ENCODE results near the gene SARNP.
"Not testable (repeated sequence)": the region's sequence is repeated elsewhere in the genome, so short reads cannot be mapped to it uniquely, and the experiment has no call there.

Gene SARNP

GRCh38 chr12:55839345-55840140 lies 22.0 kb upstream of the SARNP start:
- no peak for DNase-seq

DNA sequence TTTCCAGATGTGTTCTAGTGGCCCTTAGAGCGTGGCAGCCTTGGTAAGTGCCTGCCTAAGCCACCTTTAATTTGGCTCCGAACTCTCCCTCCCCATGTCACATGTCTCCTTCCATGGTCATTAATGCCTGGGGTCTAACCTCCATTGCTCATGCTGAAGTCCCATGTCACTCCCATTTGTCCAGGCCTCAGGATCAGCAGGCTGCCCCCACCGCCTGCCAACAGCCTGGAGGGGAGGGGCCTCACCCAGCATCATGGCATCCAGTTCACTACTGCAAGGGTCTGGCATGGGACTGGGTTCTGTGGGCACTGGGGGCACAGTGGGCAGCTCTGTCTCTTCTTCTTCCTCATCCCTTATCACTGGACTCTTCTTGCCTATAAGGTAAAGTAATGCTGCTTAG lies 20.8 kb upstream of the SARNP start:
- no peak for DNase-seq

DNA sequence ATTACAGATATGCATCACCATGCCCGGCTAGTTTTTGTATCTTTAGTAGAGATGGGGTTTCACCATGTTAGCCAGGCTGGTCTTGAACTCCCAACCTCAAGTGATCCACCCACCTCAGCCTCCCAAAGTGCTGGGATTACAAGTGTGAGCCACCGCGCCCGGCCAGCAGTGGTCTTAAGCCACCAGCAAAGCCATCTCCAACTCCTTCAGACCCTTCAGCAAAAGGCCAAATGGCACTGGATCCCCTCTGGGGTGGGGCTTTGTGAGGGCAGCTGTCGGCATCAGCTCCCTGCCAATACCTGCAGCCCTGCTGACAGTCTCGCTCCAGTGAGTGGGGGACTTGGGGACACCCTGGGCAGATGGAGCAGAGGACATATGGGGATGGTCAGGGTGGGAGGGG lies 16.9 kb upstream of the SARNP start:
- DNase-seq = not testable (repeated sequence)

DNA sequence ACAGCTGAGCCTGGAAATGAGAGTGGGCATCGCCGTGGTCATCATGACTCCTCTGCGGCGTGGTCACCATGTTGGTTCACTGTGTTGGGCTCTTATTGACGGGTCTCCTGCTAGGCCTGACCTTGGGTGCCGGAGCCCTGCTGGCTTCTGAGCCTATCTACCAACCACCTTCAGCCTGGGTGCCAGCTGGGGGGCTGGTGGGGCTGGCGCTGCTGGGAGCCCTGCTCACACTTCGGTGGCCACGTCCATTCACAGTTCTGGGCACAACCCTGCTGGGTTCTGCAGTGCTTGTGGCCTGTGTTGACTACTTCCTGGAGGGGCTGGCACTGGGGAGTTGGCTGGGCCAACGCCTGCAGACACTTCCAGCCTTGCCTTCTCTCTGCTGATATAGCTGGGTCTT lies 15.5 kb upstream of the SARNP start:
- DNase-seq = no peak

GRCh38 chr12:55831447-55831815 lies 13.9 kb upstream of the SARNP start:
- no peak for DNase-seq

GRCh38 chr12:55830601-55831446 lies 13.3 kb upstream of the SARNP start:
- DNase-seq = peak; percentile 53

DNA sequence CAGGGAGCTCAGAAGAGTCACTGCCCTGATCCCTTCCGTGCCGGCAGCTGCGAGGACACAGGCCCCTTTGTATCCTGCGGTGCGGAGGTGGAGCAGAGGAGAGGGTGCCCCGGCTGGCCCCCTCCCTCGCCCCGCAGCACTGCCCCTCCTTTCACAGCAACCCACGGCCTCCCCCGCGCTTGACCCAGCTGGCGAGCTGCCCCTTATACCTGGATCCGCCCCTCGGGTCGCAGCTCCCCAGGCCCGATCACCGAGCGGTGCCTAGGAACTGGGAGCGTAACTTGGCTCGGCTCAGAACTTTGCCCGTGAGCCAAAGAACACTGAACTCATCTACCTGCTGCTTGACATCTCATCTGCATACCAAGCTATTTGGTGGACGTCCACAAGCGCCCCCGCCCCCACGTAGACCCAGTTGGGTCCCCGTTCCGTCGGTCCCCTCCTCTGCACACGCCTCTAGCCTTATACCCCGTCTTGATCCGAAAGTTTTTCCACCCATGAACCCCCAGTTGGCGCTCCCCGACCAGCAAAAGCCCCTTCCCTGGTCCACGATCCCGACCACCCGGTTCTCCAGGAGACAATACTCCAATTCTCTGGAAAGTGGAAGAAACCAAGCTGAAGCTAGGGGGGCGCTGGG lies 12.6 kb upstream of the SARNP start:
- DNase-seq = no peak

- no peak for DNase-seq
Observed at GRCh38 chr12:55828357-55828756, 10.8 kb upstream of the SARNP start.

DNA sequence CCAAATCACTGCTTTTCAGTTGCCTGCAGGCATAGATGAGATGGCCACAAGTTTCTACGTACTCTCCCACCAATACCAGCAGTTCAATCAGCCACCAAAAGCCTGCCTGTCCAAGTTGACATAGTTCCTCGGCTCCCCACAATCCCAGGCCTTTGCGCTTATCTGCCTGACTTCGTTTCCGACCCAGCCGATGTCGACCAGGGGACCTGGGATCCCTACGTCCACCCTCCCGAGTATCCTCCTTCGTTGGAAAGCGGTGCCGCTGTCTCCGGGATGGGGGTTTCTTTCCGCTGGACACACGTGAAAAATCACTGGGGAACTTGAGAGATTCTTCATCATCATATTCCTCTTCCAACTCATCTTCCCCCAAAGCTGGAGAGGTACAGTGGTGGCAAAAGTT lies 10.3 kb upstream of the SARNP start:
- DNase-seq = no peak

GRCh38 chr12:55824726-55825125 lies 7.2 kb upstream of the SARNP start:
- DNase-seq = no peak

DNA sequence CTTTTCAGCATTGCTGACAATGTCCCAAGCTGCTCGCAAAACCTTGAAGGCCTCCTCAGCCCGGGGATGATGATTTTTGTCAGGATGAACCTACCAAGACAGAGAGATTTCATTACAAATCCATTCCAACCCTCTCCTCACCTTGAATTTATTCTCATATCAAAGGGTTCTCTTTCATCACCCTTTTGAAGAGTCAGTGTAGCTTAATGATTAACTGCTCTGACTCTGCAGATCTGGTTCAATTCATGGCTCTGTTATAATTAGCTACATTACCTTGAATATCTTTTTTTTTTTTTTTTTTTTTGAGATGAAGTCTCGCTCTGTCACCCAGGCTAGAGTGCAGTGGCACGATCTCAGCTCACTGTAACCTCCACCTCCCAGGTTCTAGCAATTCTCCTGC lies 5.9 kb upstream of the SARNP start:
- DNase-seq = no peak

- DNase-seq = no peak
Observed at GRCh38 chr12:55822228-55822627, 4.7 kb upstream of the SARNP start.

GRCh38 chr12:55820679-55821078 lies 3.2 kb upstream of the SARNP start:
- DNase-seq = peak; percentile 28

GRCh38 chr12:55818886-55819285 lies 1.4 kb upstream of the SARNP start:
- DNase-seq = no peak

DNA sequence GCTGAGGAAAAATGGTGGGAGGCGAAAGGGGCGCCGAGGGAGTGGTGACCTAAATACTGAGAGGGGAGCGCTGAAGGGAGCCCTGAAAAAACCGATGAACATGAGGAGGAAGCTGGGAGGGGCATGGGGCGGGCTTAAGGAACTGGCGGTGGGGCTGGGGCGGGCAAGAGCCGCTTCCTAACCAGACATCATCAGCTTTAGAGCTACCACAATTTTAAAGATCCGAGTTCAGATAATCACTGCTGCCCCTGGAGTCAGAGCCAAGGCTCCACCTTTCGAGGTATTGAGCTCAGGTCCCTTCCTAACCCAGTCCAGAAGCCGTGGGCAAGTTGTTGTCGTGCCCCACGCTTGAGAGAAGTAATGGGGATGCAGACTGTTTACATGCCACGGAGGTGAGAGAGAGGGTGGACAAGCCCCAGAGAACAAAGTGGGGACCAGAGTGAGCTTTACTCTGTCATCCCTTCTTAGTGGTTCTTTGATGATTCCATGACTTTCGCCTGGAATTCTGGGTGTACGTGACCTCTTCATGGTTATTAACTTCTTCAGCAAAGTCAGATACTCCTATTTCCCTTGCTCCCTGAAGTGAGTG lies 710 bp upstream of the SARNP start:
- peak; percentile 21 for DNase-seq

DNA sequence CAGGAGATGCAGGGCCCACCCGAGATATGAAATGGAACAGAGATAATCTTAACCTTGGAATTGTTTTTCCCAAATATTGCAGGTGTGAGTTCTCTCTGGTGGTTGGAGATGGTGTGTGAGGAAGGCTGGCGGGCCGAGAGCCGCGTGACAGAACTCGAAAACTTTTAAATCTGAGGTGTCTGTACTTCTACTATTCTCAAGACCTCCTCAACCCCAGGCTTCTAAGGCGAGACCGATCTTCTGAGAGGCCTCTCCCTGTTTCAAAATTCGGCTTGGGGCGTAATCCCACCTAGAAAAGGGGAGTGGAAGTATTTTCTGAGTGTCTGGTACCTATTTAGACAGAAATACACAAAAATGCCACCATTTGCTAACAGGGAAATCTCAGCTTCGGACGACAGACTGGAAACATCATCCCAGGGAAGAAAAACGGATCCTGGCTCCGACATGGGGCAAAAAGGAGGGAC lies 611 bp downstream of the SARNP start:
- DNase-seq = peak; percentile 23

- DNase-seq = no peak
Observed at GRCh38 chr12:55815473-55815872, 2.1 kb downstream of the SARNP start.

GRCh38 chr12:55814257-55814656 lies 3.3 kb downstream of the SARNP start:
- DNase-seq = no peak

DNA sequence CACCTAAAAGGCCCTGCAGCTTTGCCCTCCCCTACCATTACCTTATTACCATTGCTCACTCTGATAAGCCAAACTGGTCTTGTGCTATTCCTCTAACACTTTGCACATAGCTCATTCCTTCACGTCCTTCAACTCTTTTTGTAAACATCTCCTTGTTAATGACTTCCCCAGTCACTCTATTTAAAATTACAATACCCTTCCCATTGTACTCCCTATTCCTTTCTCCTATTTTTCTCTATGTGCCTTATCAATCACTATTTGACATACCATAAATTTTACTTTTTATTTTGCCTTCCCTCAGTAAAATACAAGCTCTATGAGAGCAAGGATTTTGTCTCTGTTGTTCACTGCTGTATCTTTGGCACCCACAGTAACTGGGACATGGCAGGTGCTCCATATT lies 5.4 kb downstream of the SARNP start:
- DNase-seq = no peak

GRCh38 chr12:55809274-55809673 lies 8.2 kb downstream of the SARNP start:
- no peak for DNase-seq

DNA sequence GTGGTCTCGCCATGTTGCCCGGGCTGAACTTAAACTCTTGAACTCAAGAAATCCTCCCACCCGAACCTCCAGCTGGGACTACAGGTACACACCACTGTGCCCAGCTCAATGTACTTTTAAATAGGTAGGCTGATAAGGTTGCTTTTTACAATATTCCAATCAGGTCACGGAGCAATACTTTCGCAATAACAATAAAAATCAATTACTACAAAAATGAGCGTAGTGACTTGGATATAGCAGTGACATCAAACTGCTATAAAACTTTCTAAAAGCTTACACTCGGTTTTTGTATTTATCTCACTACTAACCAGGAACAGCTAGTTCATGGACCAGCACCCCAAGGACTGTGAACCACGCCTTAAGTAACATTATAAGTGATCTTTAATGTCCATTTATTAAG lies 10.5 kb downstream of the SARNP start:
- no peak for DNase-seq

DNA sequence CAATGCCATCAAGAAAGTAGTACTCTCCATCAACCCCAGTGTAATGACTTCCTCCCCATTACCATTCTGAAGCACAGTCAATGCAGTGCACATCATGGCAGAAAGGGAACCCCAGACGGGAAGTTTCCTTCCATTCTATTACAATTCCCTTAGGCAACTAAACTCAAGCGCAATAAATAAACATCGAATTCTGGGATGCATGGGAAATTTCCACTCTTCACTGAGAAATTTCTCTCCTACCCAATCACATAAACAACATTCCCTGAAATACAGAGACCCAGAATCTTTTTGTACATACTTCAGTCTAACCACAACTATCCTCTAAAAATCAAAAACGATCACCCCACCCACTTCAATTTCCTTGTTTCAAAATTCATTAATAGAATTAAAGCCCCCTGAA lies 20.0 kb downstream of the SARNP start:
- DNase-seq = no peak

DNA sequence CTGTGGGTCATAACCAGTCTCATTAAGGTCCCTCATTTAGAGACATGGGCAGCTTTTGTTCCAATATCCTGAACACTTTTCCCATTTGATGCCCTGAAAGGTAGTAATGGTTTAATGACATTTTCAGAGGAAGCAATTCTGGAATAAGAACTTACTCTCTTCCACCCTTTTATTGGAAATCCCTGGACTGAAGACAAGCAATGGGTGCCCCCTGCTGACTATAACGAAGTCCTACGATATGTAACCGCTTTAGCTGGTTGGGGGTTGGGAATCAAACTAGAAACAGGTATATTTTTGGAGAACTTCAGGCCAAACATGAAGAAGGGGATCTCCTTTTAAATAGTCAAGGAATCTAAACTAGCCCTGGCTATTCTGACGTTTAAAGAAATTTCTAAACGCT lies 20.5 kb downstream of the SARNP start:
- DNase-seq = peak; percentile 45

Data from fibroblast of skin of back (primary cell).